Embryonic facial prominence (tissue), 1 donor: ENCODE measurements around the gene PPP4R1.
A peak's percentile ranks its signal among the peaks of the same experiment; 100 is the strongest.
"Not testable (repeated sequence)": the region's sequence is repeated elsewhere in the genome, so short reads cannot be mapped to it uniquely, and the experiment has no call there.

Experiments used
- DNase-seq: peaks from one replicate; pipeline ENCODE4 v3.0.0-alpha.2; 2016; ENCODE audit errors: extremely low spot score

Gene PPP4R1

GRCh38 chr18:9630444-9630843, 16.1 kb upstream of the PPP4R1 start:
- DNase-seq = no peak

GRCh38 chr18:9629709-9630108, 15.3 kb upstream of the PPP4R1 start:
- DNase-seq = no peak

GRCh38 chr18:9628984-9629383, 14.6 kb upstream of the PPP4R1 start:
- DNase-seq = no peak

- DNase-seq = no peak
Measured at GRCh38 chr18:9627642-9628041, 13.3 kb upstream of the PPP4R1 start.

GRCh38 chr18:9619990-9620389, 5.6 kb upstream of the PPP4R1 start:
- no peak for DNase-seq

- DNase-seq = no peak
Measured at GRCh38 chr18:9619545-9619944, 5.2 kb upstream of the PPP4R1 start.

- DNase-seq = no peak
Measured at GRCh38 chr18:9619056-9619455, 4.7 kb upstream of the PPP4R1 start.

GRCh38 chr18:9617006-9617542, 2.7 kb upstream of the PPP4R1 start:
- DNase-seq = no peak

- DNase-seq = no peak
Measured at GRCh38 chr18:9616049-9616448, 1.7 kb upstream of the PPP4R1 start.

- DNase-seq = no peak
Measured at GRCh38 chr18:9615280-9615797, 980 bp upstream of the PPP4R1 start.

- DNase-seq = peak; percentile 29
Measured at GRCh38 chr18:9613550-9614400, 584 bp downstream of the PPP4R1 start.

GRCh38 chr18:9612977-9613376, 1.4 kb downstream of the PPP4R1 start:
- no peak for DNase-seq

GRCh38 chr18:9612215-9612830, 2.0 kb downstream of the PPP4R1 start:
- DNase-seq = no peak

GRCh38 chr18:9609190-9609589, 5.2 kb downstream of the PPP4R1 start:
- DNase-seq = no peak

GRCh38 chr18:9608728-9609127, 5.6 kb downstream of the PPP4R1 start:
- no peak for DNase-seq

GRCh38 chr18:9608298-9608697, 6.1 kb downstream of the PPP4R1 start:
- DNase-seq = no peak

GRCh38 chr18:9607111-9607510, 7.2 kb downstream of the PPP4R1 start:
- not testable (repeated sequence) for DNase-seq

GRCh38 chr18:9606039-9606438, 8.3 kb downstream of the PPP4R1 start:
- DNase-seq = no peak

GRCh38 chr18:9604348-9604747, 10.0 kb downstream of the PPP4R1 start:
- DNase-seq = no peak

GRCh38 chr18:9599328-9599727, 15.0 kb downstream of the PPP4R1 start:
- DNase-seq = no peak

- no peak for DNase-seq
Measured at GRCh38 chr18:9597609-9598008, 16.8 kb downstream of the PPP4R1 start.

- no peak for DNase-seq
Measured at GRCh38 chr18:9596843-9597526, 17.4 kb downstream of the PPP4R1 start.
